Loucy (cell line): ENCODE data around the gene NELFA.
"Not testable (repeated sequence)": the region's sequence is repeated elsewhere in the genome, so short reads cannot be mapped to it uniquely, and the experiment has no call there.

Experiments
- H2AFZ ChIP-seq: fragments of 200-600 bp; sonication (generic); 2 replicates; pipeline ENCODE4 v1.6.0; 2016; ENCODE audit warnings: antibody characterized with exemption, mild to moderate bottlenecking, low read length, moderate library complexity
- H3F3A ChIP-seq: fragments of 200-600 bp; 2 replicates; pipeline ENCODE4 v1.6.0; 2016; ENCODE audit warnings: antibody characterized with exemption, low read depth, mild to moderate bottlenecking
- H3K27me3 ChIP-seq: fragments of 200-600 bp; sonication (generic); 2 replicates; pipeline ENCODE4 v1.6.1; 2014; ENCODE audit warnings: low read length, mild to moderate bottlenecking; ENCODE audit not compliant: insufficient read depth, poor library complexity, severe bottlenecking
- H3K36me3 ChIP-seq: fragments of 200-600 bp; sonication (generic); 2 replicates; pipeline ENCODE4 v1.6.1; 2016; ENCODE audit warnings: low read length; ENCODE audit not compliant: insufficient read depth
- H3K4me1 ChIP-seq: fragments of 200-600 bp; sonication (generic); 2 replicates; pipeline ENCODE4 v1.5.1; 2014; ENCODE audit warnings: low read length, mild to moderate bottlenecking; ENCODE audit not compliant: insufficient read depth, poor library complexity, severe bottlenecking
- H3K4me2 ChIP-seq: fragments of 200-600 bp; sonication (generic); 2 replicates; pipeline ENCODE4 v1.6.0; 2014; ENCODE audit warnings: antibody characterized with exemption, low read length, low read depth, mild to moderate bottlenecking; ENCODE audit not compliant: poor library complexity, severe bottlenecking
- H3K4me3 ChIP-seq: fragments of 200-600 bp; sonication (generic); 2 replicates; pipeline ENCODE4 v1.5.1; 2014; ENCODE audit warnings: low read length, mild to moderate bottlenecking, mixed read lengths; ENCODE audit not compliant: poor library complexity, severe bottlenecking
- H3K79me2 ChIP-seq: fragments of 200-600 bp; sonication (generic); 2 replicates; pipeline ENCODE4 v1.6.1; 2014; ENCODE audit warnings: low read length; ENCODE audit not compliant: insufficient read depth
- H3K9ac ChIP-seq: fragments of 200-600 bp; sonication (generic); 2 replicates; pipeline ENCODE4 v1.6.0; 2014; ENCODE audit warnings: mild to moderate bottlenecking, low read depth, low read length, moderate library complexity; ENCODE audit not compliant: poor library complexity, severe bottlenecking
- H3K9me2 ChIP-seq: fragments of 200-600 bp; sonication (generic); replicated peaks from 2 replicates; pipeline ENCODE4 v1.6.1; 2016; ENCODE audit warnings: low read depth, low read length, mixed read lengths
- H3K9me3 ChIP-seq: fragments of 200-600 bp; sonication (generic); 2 replicates; pipeline ENCODE4 v1.6.1; 2014; ENCODE audit warnings: mild to moderate bottlenecking, antibody characterized with exemption, low read length, low read depth; ENCODE audit not compliant: insufficient read depth
- H4K20me1 ChIP-seq: fragments of 200-600 bp; sonication (generic); 2 replicates; pipeline ENCODE4 v1.6.0; 2014; ENCODE audit warnings: antibody characterized with exemption, low read length, mild to moderate bottlenecking; ENCODE audit not compliant: insufficient read depth, poor library complexity, severe bottlenecking
- EZH2phosphoT487 ChIP-seq: fragments of 200-600 bp; IDR thresholded peaks from 2 replicates; pipeline ENCODE4 v1.6.1; 2018; ENCODE audit warnings: antibody characterized with exemption, mild to moderate bottlenecking, moderate library complexity, borderline replicate concordance
- TF ChIP-seq, protein P1 (sequence below): fragments of 200-600 bp; sonication (generic); conservative IDR thresholded peaks from 2 replicates; pipeline ENCODE4 v1.5.1; 2014; ENCODE audit warnings: mild to moderate bottlenecking, antibody characterized with exemption, low read length

The NELFA gene

DNA sequence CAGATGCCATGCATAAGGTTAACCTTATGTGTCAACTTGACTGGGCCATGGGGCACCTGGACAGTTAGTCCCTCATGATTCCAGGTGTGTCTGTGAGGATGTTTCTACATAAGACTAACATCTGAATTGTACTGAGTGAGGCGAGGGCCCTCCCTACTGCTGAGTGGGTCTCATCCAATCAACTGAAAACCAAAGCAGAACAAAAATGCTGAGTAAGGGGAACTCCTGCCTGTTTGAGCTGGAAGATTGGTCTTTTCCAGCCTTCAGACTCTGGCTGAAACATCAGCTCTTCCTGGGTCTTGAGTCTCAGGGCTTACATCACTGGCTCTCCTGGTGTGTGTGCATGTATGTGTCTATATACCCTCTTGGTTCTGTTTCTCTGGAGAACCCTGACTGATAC, 13.8 kb downstream of the NELFA start:
- Histone ChIP-seq H3K79me2 (peaks cover 94% of the 10 kb centered on the region), H2AFZ (no peak overlapping the region), H3K36me3 (peaks cover 19% of the 10 kb centered on the region; the same call in 1 of the 2 replicates), H3F3A (no peaks in the 10 kb centered on the region), H3K9me3 (no peaks in the 10 kb centered on the region; the same call in 1 of the 2 replicates), H4K20me1 (peaks cover 45% of the 10 kb centered on the region), H3K4me3 (no peak overlapping the region), H3K27me3 (no peaks in the 10 kb centered on the region), H3K4me1 (no peaks in the 10 kb centered on the region), H3K4me2 (no peak overlapping the region), H3K9me2 (no peaks in the 10 kb centered on the region), H3K9ac (no peak overlapping the region)
- TF ChIP-seq, protein P1, sequence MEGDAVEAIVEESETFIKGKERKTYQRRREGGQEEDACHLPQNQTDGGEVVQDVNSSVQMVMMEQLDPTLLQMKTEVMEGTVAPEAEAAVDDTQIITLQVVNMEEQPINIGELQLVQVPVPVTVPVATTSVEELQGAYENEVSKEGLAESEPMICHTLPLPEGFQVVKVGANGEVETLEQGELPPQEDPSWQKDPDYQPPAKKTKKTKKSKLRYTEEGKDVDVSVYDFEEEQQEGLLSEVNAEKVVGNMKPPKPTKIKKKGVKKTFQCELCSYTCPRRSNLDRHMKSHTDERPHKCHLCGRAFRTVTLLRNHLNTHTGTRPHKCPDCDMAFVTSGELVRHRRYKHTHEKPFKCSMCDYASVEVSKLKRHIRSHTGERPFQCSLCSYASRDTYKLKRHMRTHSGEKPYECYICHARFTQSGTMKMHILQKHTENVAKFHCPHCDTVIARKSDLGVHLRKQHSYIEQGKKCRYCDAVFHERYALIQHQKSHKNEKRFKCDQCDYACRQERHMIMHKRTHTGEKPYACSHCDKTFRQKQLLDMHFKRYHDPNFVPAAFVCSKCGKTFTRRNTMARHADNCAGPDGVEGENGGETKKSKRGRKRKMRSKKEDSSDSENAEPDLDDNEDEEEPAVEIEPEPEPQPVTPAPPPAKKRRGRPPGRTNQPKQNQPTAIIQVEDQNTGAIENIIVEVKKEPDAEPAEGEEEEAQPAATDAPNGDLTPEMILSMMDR: no peak
- no peak for TF ChIP-seq EZH2phosphoT487

DNA sequence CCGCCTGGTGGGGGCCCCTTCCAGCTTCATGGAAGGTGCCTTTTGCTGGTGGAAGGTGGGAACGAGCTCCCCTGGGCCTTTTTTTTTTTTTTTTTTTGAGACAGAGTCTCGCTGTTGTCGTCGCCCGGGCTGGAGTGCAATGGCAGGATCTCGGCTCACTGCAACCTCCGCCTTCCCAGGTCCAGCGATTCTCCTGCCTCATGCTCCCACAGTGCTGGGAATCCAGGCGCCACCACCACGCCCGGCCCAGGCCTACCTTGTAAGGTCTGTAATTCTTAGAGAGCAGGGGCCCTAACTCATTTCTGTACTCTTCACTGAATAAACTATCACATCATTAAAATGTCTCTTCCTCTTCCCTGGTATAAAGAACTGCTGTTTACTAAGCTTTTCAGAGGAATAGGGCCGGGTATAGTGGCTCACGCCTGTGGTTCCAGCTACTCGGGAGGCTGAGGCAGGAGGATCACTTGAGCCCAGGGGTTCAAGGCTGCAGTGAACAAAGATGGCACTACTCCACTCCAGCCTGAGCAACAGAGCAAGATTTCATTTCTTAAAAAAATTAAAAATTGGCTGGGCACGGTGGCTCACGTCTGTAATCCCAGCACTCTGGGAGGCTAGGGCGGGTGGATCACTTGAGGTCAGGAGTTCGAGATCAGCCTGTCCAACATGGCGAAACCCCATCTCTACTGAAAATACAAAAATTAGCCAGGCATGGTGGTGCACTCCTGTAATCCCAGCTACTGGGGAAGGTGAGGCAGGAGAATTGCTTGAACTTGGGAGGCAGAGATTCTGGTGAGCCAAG, 14.9 kb downstream of the NELFA start:
- not testable (repeated sequence) for H3K4me3 ChIP-seq, H3K4me2 ChIP-seq, H3K9me3 ChIP-seq, H3F3A ChIP-seq, H3K9me2 ChIP-seq, H3K4me1 ChIP-seq, H3K9ac ChIP-seq, H2AFZ ChIP-seq, H3K27me3 ChIP-seq
- H3K36me3 ChIP-seq: peaks cover 27% of the 10 kb centered on the region; the same call in 1 of the 2 replicates
- peaks cover 45% of the 10 kb centered on the region for H4K20me1 ChIP-seq
- H3K79me2 ChIP-seq: peaks cover 85% of the 10 kb centered on the region

DNA sequence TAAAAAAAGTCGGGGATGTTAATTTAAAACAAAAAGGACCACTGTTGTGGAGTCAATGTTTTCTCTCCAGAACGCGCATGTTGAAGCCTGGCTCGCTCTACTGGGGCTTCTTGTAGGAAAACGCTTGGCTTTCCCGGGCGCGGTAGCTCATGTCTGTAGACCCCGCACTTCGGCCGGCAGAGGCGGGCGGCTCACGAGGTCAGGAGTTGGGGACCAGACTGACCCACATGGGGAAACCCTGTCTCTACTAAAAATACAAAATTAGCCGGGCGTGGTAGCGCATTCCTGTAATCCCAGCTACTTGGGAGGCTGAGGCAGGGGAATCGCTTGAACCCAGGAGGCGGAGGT, 15.6 kb downstream of the NELFA start:
- no peak for TF ChIP-seq EZH2phosphoT487
- TF ChIP-seq, protein P1: no peak
- Histone ChIP-seq H3K9ac (no peak overlapping the region), H3K27me3 (no peaks in the 10 kb centered on the region), H3F3A (no peaks in the 10 kb centered on the region), H3K9me2 (no peaks in the 10 kb centered on the region), H3K4me2 (no peak overlapping the region), H3K4me3 (no peak overlapping the region), H4K20me1 (peaks cover 40% of the 10 kb centered on the region), H3K9me3 (no peaks in the 10 kb centered on the region; the same call in 1 of the 2 replicates), H3K36me3 (peaks cover 34% of the 10 kb centered on the region; the same call in 1 of the 2 replicates), H3K79me2 (peaks cover 77% of the 10 kb centered on the region), H2AFZ (no peak overlapping the region), H3K4me1 (no peaks in the 10 kb centered on the region)
